C4-2B (cell line): ENCODE measurements around the gene EXOC7.

Source experiments
- CTCF ChIP-seq: fragments of 450-650 bp; conservative IDR thresholded peaks from 2 replicates; pipeline ENCODE4 v1.5.1; 2017; ENCODE audit warnings: mild to moderate bottlenecking
- ZFX ChIP-seq: fragments of 450-650 bp; IDR thresholded peaks from 2 replicates; pipeline ENCODE4 v1.6.1; 2017

DNA sequence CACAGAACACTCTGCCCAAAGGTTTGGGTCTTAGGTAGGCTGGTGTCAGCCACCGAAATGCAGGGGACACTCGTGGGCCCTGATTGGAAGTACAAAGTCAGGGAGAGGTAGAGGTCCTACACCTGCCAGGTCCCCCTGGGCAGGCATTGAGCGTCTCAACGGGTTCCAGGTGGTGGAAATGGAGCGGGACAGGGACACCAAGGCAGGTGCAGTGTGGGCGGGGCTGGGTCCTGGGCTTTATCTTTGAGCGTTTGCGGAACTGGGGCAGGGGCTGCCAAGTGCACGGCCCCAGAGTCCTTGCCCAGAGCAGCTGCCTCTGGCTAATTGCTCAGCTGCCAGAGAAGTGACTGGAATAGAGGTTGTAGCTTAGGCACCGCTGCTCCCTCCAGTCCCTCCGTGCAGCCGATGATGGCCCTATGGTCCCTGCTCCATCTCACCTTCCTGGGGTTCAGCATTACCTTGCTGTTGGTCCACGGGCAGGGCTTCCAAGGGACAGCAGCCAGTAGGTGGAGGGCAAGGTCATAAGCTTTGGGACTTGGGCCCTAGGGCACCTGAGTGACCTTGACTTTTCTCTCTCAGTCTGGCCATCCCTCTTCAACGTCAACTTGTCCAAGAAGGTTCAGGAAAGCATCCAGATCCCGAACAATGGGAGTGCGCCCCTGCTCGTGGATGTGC is 24.6 kb downstream of the EXOC7 start, which contains the start of gene ZACN:
- TF ChIP-seq CTCF = no peak
- TF ChIP-seq ZFX = no peak
